LNCAP (cell line): ENCODE measurements around the gene PAK4.

ENCODE experiments used
- TF ChIP-seq, protein P1 (sequence below): fragments of 450-650 bp; IDR thresholded peaks from 2 replicates; pipeline ENCODE4 v1.5.1; 2017; ENCODE audit warnings: mild to moderate bottlenecking

The PAK4 gene

DNA sequence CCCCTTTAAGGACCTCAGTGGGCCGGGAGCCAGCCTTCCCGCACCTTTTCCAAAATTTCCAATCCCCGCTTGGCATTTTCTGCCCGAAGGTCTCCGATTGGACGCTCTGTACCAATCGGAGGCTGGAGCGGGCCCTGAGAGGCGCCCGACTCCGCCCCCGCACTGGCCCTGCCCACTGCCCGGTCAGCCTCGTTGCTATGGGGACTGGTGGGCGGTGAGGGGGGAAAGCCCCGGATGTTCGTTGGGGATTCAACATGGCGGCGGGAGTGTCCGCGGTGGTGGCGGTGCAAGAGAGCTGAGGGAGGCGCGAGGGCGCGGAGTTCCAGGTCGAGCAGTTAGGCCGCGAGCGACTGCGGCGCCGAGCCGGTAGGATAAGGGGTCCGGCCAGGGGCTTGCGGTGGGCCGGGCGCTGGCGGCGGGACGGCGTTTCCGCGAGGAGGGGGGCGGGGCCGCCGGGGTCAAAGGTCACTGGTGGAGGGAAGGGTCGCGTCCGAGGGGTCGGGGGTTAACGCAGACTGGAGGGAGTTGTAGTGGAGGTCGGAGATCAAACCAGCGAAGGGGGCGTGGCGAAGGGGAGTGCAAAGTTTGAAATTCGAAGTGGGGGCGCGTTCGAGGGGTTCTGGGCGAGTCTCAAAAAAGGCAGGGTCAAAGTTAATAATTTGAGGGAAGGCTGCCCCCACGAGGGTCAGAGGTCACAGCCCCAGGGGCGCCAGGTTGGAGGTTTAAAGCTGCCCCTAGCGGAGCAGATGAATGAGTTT, at the start of gene PAK4:
Gene PAK4 (plus strand): TSS at position 233 of the 758 bp plus-strand sequence. CDS start 43,768 bp downstream, outside the sequence.
- TF ChIP-seq, protein P1, sequence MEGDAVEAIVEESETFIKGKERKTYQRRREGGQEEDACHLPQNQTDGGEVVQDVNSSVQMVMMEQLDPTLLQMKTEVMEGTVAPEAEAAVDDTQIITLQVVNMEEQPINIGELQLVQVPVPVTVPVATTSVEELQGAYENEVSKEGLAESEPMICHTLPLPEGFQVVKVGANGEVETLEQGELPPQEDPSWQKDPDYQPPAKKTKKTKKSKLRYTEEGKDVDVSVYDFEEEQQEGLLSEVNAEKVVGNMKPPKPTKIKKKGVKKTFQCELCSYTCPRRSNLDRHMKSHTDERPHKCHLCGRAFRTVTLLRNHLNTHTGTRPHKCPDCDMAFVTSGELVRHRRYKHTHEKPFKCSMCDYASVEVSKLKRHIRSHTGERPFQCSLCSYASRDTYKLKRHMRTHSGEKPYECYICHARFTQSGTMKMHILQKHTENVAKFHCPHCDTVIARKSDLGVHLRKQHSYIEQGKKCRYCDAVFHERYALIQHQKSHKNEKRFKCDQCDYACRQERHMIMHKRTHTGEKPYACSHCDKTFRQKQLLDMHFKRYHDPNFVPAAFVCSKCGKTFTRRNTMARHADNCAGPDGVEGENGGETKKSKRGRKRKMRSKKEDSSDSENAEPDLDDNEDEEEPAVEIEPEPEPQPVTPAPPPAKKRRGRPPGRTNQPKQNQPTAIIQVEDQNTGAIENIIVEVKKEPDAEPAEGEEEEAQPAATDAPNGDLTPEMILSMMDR = no peak

DNA sequence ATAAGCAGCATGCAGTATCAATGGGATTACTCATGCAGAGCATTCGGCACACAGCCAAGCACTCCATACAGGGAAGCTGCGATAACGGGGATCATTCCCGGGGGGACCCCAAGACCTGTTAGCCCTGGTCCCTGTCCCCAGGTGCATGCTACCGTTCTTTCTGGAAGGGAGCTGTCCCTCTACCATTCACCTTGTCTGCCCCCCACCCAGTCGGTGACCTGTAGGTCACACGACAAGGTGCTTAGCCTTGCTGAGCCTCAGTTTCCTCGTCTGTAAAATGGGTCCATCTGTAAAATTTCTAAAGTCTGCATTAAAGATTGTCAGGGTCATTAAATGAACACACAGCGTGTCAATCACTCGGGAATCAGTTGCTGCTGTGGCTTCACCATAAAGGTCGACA, 48.3 kb upstream of the PAK4 start:
- TF ChIP-seq, protein P1 = no peak

DNA sequence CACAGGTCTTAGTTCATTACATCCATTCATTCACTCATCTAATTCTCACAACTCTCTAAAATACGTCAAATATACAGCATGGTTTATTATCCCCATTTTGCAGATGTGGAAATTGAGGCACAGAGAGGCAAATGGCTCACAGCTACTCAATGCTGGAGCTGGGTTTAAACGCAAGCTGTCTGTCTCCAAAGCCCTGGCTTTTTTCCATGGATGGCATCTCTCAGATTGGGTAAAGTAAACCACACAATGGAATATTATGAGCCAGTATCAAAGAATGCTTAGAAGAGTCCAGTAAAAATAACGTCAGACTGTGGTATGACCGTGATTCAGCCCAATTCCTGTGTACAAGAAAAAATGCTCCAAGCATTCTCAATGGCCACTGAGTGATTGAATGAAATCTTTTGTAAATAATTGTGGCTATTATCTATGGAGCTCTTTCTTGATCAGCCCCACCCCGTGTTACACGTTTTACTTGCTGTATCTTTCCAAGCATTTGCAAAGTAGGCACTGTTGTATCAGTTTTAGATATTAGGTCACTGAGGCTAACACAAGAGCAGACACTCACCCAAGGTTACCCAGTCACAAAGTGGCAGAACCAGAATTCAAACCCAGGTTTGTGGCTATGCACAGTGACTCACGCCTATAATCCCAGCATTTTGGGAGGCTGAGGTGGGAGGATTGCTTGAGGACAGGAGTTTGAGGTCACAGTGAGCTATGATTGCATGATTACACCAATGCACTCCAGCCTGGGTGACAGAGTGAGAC, 47.0 kb upstream of the PAK4 start:
- TF ChIP-seq, protein P1 = no peak

DNA sequence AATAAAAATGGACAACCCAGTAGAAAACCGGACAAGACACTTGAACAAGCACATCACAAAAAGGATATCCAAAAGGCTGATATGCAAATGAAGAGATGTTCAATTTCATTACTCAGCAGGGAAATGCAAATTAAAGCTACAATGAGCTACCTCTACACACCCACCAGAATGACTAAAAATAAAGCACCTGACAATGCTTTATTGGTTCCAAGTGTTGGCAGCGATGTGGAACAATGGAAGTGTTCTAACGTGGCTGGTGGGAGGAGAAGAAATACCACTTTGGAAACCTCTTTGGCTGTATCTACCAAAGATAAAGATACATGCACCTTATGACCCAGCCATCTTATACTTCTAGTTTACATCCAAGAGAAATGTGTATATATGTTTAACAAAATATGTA, 45.2 kb upstream of the PAK4 start:
- TF ChIP-seq, protein P1 = no peak

DNA sequence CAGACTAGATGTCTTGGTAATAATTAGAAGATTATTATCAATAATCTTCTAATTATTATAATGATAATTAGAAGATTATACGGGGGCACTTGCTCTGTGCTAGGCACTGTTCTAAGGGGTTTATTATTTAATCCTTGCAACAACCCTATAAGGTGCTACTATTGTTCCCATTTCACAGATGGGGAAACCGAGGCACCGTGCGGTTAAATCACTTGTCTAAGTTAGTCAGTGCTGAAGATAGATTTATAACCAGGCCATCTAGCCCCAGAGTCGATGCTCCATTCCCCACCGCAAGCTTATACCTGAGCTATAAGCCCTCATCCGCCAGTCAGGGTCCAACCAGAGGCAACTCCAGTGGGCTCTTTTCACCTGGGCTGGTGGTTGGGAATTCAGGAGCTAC, 43.4 kb upstream of the PAK4 start:
- TF ChIP-seq, protein P1 = no peak

DNA sequence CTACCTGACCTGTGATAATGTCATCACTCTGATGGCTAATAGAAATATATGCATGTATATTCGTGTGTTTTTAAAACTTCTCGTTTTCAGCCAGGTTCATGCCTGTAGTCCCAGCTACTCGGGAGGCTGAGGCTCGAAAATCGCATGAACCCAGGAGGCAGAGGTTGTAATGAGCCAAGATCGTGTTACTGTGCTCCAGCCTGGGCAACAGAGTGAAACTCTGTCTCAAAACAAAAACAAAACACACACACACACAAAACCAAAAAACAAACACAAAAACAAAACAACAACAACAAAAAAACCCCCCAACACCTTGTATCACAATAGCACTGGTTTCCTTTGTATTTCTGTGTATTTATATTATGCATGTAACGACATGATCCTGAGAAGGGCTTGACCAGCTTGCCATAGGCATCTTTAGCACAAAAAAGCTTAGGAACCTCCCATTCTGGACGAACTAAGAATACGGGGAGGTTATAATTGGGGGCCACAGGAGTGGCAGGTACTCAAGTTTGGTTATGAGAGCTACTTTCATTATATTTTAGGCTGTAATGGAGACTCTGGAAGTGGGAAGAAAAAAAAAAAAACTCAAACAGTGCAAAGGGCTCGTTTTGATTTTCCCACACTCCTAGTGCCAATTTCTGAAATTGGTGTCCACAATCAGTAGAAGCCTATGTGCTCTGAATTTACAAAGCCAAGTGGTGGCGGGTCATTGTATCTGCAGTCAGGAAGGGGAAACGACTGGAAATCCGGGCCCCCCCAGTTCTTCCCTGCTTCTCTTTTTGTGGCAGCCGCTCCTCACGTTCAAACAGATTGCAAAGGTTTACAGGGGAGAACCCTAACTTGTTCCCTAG, 42.6 kb upstream of the PAK4 start:
- TF ChIP-seq, protein P1 = no peak

DNA sequence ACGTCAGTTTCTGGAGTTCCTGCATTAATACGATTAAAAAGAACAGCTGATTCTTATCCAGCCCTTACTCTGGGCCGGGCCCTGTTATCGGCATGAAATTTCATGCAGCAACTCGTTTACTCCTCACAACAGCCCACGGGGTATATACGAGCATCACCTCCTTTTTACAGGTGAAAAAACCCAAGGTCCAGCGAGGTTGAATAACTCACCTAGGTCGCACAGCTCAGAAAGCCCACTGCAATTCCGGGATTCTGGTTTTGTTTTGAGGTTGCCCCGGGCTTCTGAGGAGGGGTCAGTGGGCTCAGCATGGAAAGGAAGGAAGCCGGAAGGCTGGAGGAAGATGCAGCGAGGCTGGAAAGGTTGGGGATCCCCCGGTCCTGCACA, 42.0 kb upstream of the PAK4 start:
- TF ChIP-seq, protein P1 = no peak
